Measurements from ENCODE around the gene PIGS.

Gene PIGS

DNA sequence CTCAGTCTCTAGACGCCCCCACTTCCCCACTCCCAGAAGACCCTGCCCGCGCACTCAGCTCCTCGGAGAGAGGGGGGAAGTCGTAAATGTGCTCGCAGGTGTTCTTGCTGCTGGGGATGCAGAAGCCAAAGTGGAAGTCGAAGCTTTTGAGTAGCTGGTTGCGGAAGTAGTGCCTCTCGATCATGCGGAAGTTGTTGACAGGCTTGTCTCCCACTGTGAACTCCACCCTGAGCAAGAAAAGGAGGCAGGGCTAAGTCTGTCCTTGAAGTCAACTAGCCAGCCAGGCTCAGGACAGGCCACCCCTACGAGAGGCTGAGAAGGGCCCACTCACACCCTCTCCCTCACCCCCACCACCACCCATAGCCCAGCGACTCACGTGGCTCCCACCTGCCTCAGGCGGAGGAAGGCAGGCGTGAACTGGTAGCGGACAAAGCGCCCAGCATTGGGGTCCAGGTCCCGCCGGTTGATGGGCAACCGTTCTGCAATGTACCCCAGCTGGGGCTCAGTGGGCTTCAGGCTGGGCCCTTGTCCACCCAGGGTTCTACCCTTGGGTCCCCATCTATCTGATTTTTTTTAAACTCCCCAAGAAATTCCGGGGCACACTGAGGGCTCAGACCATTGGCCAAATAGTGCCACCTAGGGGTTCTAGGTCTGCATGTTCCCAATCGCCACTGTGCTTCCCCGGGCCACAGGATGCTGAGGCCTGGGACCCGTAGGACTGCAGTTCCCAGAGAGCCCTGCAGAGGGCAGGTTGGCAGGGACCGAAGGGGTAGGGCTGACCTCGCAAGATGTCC, 23.5 kb downstream of the PIGS start:
- Histone ChIP-seq H3K36me3 (ENCODE audit: insufficient read depth, low read depth, low read length) (peaks cover 15% of the 10 kb centered on the region), H3K27me3 (ENCODE audit: insufficient read depth, low read length) (peaks cover 6% of the 10 kb centered on the region; the same call in 1 of the 2 replicates), H3K4me1 (ENCODE audit: insufficient read depth, low read length) (peaks cover 16% of the 10 kb centered on the region), H3K27ac (ENCODE audit: low read length) (no peak overlapping the region), H3K9me3 (ENCODE audit: insufficient read depth, low read depth, low read length) (no peaks in the 10 kb centered on the region), H3K9ac (ENCODE audit: low read depth, low read length) (no peak overlapping the region), H3K4me3 (ENCODE audit: low read length) (no peak overlapping the region)

DNA sequence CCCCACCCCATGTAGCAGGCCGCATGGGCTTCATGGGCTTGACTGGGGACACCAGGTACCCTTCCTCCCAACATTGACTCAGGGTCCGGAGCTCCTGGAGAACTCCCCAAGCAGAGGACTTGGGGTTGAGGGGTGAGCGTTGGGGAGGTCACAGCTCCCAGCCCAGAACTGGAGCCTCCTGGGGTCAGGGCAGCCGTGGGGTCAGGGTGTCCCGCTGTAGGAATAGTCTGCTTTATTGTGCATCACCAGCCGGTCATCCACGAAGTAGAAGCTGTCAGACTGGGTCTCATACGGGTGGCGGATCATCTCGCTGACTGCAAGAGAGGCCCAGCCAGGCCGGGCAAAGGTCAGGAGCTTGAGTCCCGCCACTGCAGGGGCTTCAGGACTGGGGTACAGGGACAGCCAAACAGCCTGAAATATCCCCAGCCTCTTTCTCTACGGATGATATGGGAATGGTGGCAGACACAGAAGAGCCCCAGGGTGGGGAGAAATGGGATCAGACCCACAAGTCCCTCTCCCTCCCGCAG, 24.2 kb downstream of the PIGS start:
- Histone ChIP-seq H3K27ac (ENCODE audit: low read length) (no peak overlapping the region), H3K4me3 (ENCODE audit: low read length) (no peak overlapping the region), H3K9ac (ENCODE audit: low read depth, low read length) (no peak overlapping the region), H3K36me3 (ENCODE audit: insufficient read depth, low read depth, low read length) (peaks cover 15% of the 10 kb centered on the region), H3K27me3 (ENCODE audit: insufficient read depth, low read length) (peaks cover 6% of the 10 kb centered on the region; the same call in 1 of the 2 replicates), H3K9me3 (ENCODE audit: insufficient read depth, low read depth, low read length) (no peaks in the 10 kb centered on the region), H3K4me1 (ENCODE audit: insufficient read depth, low read length) (peaks cover 14% of the 10 kb centered on the region)

DNA sequence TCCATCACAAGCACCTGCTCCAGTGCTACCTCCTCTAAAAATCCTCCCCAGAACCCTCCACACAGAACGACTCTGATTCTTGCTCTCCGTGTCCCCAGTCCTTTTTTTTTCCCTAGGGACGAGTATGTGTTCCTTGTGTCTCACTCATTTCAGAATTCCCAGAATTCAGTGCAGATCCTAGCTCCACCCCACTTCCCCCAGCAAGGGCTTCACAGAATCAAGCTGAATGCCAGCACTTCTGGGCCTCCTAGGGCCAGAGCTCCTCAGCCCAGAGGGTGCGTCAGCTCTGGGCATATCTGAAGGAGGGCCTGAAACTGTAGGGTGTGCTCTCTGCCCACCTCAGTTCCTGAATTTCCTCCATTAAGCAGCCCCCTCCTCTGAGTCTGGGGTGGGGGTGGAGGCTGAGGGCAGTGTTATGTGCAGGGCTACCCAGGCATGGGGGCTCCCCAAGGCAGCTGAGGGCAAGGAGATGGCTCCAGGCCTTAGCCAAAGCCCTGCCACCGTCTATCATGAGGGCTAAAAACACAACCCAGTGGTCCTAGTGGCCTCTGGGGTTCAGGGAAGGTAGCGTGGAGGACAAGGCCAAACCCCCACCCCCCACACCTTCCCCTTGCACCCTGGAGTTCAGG, 25.4 kb downstream of the PIGS start:
- no peak overlapping the region; the same call in 1 of the 2 replicates for H3K9ac ChIP-seq (ENCODE audit: low read depth, low read length)

DNA sequence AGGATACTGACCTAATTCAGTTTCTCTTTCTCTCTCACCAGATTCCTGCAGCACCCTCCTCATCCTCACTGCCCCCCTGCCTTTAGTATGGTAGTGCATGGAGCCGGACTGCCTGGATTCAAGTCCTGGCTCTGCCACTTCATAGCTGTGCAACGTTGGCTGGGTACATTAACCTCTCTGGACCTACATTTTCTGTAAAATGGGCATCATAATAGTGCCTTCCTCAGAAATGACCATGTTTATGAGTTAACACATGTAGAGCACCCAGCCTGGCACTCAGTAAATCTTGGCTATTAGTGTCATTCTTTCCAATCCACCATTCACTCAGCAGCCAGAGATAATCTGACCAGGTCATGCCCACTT, 26.2 kb downstream of the PIGS start:
- Histone ChIP-seq H3K36me3 (ENCODE audit: insufficient read depth, low read depth, low read length) (peaks cover 15% of the 10 kb centered on the region), H3K27me3 (ENCODE audit: insufficient read depth, low read length) (no peaks in the 10 kb centered on the region), H3K4me3 (ENCODE audit: low read length) (no peak overlapping the region), H3K4me1 (ENCODE audit: insufficient read depth, low read length) (peaks cover 10% of the 10 kb centered on the region), H3K9me3 (ENCODE audit: insufficient read depth, low read depth, low read length) (no peaks in the 10 kb centered on the region), H3K9ac (ENCODE audit: low read depth, low read length) (no peak overlapping the region), H3K27ac (ENCODE audit: low read length) (no peak overlapping the region)

More for the DNA sequence above, 25.4 kb downstream of the PIGS start:
- Histone ChIP-seq H3K4me1 (ENCODE audit: insufficient read depth, low read length) (peaks cover 10% of the 10 kb centered on the region), H3K27ac (ENCODE audit: low read length) (no peak overlapping the region), H3K27me3 (ENCODE audit: insufficient read depth, low read length) (no peaks in the 10 kb centered on the region), H3K36me3 (ENCODE audit: insufficient read depth, low read depth, low read length) (peaks cover 15% of the 10 kb centered on the region), H3K9me3 (ENCODE audit: insufficient read depth, low read depth, low read length) (no peaks in the 10 kb centered on the region), H3K4me3 (ENCODE audit: low read length) (no peak overlapping the region)

DNA sequence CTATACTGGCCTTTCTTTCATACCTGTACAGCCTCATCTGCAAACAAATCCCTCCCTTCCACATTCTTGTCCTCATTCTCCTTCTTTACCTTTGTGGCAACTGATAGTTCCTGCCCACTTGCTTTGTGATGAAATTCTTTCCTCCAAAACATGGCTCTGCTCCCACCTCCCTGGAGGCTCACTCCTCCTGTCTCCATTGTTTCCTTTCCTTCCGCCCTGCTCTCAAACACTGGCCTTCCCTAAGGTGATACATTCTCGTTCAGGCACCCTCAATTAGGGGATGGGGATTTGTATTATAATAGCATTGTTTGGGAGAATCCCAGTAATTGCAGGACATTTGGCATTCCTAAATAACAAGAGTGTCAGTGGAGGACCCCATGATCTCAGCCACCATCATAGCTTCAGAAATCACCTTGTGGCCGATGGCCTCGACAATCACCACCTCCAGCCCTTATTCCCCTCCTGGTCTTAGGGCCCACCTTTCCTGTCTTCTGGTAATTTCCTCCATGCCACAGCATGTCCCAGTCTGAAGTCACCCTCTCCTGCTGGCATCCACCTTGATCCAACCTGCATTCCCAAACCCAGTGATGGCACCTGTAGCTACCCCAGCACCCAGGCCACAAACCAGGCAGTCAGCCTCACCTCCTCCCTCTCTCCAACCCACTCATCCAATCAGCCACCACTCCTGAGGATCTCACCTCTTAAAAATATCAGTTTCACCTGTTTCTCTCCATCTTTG, 26.8 kb downstream of the PIGS start:
- Histone ChIP-seq H3K27me3 (ENCODE audit: insufficient read depth, low read length) (no peaks in the 10 kb centered on the region), H3K36me3 (ENCODE audit: insufficient read depth, low read depth, low read length) (peaks cover 15% of the 10 kb centered on the region), H3K9me3 (ENCODE audit: insufficient read depth, low read depth, low read length) (no peaks in the 10 kb centered on the region), H3K4me1 (ENCODE audit: insufficient read depth, low read length) (peaks cover 10% of the 10 kb centered on the region), H3K9ac (ENCODE audit: low read depth, low read length) (no peak overlapping the region), H3K27ac (ENCODE audit: low read length) (no peak overlapping the region), H3K4me3 (ENCODE audit: low read length) (no peak overlapping the region)

DNA sequence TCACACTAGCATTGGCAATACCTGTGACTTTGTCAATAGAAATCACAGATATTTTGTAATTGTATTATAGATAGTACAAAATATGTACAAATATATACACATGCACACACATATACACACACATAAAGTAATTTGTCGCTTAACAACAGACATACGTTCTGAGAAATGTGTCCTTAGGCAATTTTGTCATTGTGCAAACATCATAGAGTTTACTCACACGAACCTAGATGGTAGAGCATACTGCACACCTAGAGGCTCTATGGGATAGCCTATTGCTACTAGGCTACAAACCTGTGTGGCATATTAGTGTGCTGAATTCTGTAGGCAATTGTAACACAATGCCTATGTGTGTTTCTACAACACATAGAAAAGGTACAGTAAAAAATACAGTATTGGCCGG, 29.9 kb downstream of the PIGS start:
- H3K36me3 ChIP-seq (ENCODE audit: insufficient read depth, low read depth, low read length) = peaks cover 3% of the 10 kb centered on the region; the same call in 1 of the 2 replicates
- H3K4me1 ChIP-seq (ENCODE audit: insufficient read depth, low read length) = peaks cover 10% of the 10 kb centered on the region
- H3K27ac ChIP-seq (ENCODE audit: low read length) = no peak overlapping the region
- H3K4me3 ChIP-seq (ENCODE audit: low read length) = no peak overlapping the region
- no peaks in the 10 kb centered on the region for H3K9me3 ChIP-seq (ENCODE audit: insufficient read depth, low read depth, low read length)
- no peaks in the 10 kb centered on the region for H3K27me3 ChIP-seq (ENCODE audit: insufficient read depth, low read length)
- H3K9ac ChIP-seq (ENCODE audit: low read depth, low read length) = no peak overlapping the region

DNA sequence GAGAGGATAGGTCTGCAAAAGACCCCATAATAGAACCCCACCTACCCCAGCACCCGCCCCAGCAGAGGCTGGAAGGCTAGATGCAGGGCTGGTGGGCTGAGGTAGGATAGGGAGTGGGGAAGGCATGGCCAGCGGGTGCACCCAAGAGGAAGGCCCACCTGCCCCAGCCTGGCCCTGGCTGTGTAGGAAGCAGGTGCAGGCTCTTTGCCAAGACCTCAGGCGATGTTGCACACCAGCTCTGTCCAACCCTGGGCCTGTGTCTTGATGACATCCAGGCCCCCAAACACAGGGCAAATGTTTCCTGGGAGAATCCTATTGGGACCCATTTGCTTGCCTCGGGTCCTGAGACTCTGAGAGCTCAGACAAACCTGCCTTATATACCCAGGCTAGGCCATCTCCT, 31.1 kb downstream of the PIGS start:
- Histone ChIP-seq H3K9me3 (ENCODE audit: insufficient read depth, low read depth, low read length) (no peaks in the 10 kb centered on the region), H3K4me3 (ENCODE audit: low read length) (no peak overlapping the region), H3K4me1 (ENCODE audit: insufficient read depth, low read length) (peaks cover 10% of the 10 kb centered on the region), H3K36me3 (ENCODE audit: insufficient read depth, low read depth, low read length) (no peaks in the 10 kb centered on the region), H3K27me3 (ENCODE audit: insufficient read depth, low read length) (no peaks in the 10 kb centered on the region), H3K27ac (ENCODE audit: low read length) (no peak overlapping the region), H3K9ac (ENCODE audit: low read depth, low read length) (no peak overlapping the region)

DNA sequence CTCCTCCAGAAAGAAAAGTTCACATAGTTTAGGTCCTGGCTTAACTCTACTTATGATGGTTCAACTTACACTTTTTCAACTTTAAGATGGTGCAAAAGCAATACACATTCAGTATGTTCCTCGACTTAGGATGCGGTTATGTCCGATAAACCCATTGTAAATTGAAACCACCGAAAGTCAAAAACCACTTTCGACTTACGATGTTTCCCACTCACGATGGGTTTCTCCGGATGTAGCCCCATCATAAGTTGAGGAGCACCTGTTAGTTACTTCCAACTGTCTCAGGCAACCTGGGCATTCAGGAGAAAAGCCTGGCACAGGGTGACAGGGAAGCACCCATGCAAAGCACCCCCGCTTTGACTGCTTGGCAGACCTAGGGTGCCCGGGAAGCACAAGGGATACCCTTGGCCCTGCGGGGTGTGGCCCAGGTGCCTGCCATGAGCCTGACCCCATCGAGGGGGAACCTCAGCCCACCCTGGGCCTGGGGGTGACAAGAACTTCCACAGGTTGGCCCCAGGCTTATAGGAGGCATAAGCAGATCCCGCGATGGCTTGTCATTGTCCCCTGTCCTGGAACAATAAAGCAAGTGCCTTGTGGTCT, 32.9 kb downstream of the PIGS start:
- H3K27ac ChIP-seq (ENCODE audit: low read length) = no peak overlapping the region
- H3K9ac ChIP-seq (ENCODE audit: low read depth, low read length) = no peak overlapping the region
- no peaks in the 10 kb centered on the region for H3K9me3 ChIP-seq (ENCODE audit: insufficient read depth, low read depth, low read length)
- H3K4me3 ChIP-seq (ENCODE audit: low read length) = no peak overlapping the region
- no peaks in the 10 kb centered on the region for H3K27me3 ChIP-seq (ENCODE audit: insufficient read depth, low read length)
- no peaks in the 10 kb centered on the region for H3K36me3 ChIP-seq (ENCODE audit: insufficient read depth, low read depth, low read length)
- no peaks in the 10 kb centered on the region for H3K4me1 ChIP-seq (ENCODE audit: insufficient read depth, low read length)

DNA sequence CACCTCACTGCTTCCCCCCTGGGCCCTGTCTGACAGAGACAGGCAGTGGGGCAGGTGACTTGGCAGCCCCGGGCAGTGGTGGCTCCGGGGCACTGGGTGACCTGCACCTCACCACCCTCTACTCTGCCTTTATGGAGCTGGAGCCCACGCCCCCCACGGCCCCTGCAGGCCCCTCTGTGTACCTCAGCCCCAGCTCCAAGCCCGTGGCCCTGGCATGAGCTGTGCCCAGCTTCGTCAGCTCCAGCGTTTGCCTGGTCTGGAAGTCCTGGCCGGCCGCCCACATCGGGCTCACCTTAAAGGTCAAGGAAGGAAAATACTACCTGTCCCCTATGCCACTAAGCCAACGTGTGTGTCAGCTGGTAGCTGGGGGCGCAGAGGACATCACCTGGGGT, 34.1 kb downstream of the PIGS start:
- H3K27me3 ChIP-seq (ENCODE audit: insufficient read depth, low read length) = no peaks in the 10 kb centered on the region
- no peak overlapping the region for H3K27ac ChIP-seq (ENCODE audit: low read length)
- H3K9me3 ChIP-seq (ENCODE audit: insufficient read depth, low read depth, low read length) = no peaks in the 10 kb centered on the region
- no peaks in the 10 kb centered on the region for H3K4me1 ChIP-seq (ENCODE audit: insufficient read depth, low read length)
- H3K36me3 ChIP-seq (ENCODE audit: insufficient read depth, low read depth, low read length) = no peaks in the 10 kb centered on the region
- H3K4me3 ChIP-seq (ENCODE audit: low read length) = no peak overlapping the region
- H3K9ac ChIP-seq (ENCODE audit: low read depth, low read length) = no peak overlapping the region

DNA sequence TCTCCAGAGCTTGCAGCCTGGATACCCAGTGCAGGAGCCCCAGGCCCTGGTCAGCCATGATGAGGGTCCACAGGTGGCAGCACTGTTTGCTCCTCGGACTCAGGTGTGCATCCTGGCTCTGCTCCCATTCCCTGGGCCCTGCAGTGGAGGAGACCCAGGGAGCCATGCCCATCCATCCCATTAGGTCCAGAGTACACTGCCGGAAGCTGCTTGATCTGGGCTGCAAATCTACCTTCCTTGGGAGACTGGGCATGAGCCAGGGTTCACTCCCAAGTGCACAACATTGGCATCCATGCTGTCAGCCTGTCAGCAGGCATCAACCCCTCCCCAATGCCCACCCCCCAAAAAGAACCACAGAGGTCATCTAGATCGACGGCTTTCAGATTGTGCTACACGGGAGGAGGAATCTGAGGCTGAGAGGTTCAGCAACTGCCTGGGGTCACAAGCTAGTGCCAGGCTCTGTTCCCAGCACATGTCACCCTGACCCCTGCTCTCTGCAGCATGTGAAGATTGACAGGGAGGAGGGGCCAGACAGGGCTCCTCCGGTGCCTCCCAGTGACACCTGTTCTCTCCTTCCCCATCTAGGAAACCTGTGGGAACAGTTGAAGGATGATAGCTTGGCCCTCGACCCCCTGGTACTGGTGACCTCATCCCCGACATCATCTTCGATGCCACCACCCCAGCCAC, 34.6 kb downstream of the PIGS start:
- Histone ChIP-seq H3K27ac (ENCODE audit: low read length) (no peak overlapping the region), H3K9ac (ENCODE audit: low read depth, low read length) (no peak overlapping the region), H3K9me3 (ENCODE audit: insufficient read depth, low read depth, low read length) (no peaks in the 10 kb centered on the region), H3K4me1 (ENCODE audit: insufficient read depth, low read length) (no peaks in the 10 kb centered on the region), H3K36me3 (ENCODE audit: insufficient read depth, low read depth, low read length) (no peaks in the 10 kb centered on the region), H3K4me3 (ENCODE audit: low read length) (no peak overlapping the region), H3K27me3 (ENCODE audit: insufficient read depth, low read length) (no peaks in the 10 kb centered on the region)

DNA sequence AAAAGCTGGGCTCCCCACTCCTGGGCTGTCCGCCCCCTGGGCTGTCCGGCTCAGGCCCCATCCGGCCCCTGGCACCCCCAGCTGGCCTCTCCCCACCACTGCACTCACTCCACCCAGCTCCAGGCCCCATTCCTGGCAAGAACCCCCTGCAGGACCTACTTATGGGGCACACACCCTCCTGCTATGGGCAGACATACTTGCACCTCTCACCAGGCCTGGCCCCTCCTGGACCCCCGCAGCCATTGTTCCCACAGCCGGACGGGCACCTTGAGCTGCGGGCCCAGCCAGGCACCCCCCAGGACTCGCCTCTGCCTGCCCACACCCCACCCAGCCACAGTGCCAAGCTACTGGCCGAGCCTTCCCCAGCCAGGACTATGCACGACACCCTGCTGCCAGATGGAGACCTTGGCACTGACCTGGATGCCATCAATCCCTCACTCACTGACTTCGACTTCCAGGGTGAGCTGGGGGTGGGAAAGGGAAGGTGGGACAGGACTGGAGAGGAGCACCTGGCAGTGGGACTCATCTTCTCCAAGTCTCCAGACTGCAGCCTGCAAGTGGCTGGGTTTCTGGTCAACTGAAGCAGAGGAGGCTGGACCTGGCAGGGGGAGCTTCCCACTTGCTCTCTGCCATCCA, 36.5 kb downstream of the PIGS start:
- Histone ChIP-seq H3K4me1 (ENCODE audit: insufficient read depth, low read length) (no peaks in the 10 kb centered on the region), H3K27ac (ENCODE audit: low read length) (no peak overlapping the region), H3K36me3 (ENCODE audit: insufficient read depth, low read depth, low read length) (no peaks in the 10 kb centered on the region), H3K9me3 (ENCODE audit: insufficient read depth, low read depth, low read length) (no peaks in the 10 kb centered on the region), H3K9ac (ENCODE audit: low read depth, low read length) (no peak overlapping the region), H3K4me3 (ENCODE audit: low read length) (no peak overlapping the region), H3K27me3 (ENCODE audit: insufficient read depth, low read length) (no peaks in the 10 kb centered on the region)

Data from iPS-20b (cell line).